ENCODE results near the gene CETP.

Gene CETP

DNA sequence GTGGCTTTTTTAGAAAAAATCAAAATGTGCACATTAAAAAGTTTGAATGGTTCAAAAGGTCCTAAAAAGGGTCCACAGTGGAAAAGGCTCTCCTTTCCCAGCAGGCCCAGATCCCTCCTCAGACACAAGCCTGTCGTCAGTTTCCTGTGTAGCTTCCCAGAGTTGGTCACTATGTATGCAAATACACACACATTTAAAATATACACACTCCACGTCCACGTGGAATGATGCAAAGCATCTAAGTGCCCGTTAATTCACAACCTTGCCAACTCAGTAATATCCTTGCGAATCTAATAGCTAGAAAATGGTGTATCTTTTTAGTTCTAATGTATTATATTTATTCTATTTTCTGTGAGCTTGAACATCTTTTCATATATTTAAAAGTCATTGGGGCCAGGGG lies 45.3 kb downstream of the CETP start:
- TF ChIP-seq, protein P1, sequence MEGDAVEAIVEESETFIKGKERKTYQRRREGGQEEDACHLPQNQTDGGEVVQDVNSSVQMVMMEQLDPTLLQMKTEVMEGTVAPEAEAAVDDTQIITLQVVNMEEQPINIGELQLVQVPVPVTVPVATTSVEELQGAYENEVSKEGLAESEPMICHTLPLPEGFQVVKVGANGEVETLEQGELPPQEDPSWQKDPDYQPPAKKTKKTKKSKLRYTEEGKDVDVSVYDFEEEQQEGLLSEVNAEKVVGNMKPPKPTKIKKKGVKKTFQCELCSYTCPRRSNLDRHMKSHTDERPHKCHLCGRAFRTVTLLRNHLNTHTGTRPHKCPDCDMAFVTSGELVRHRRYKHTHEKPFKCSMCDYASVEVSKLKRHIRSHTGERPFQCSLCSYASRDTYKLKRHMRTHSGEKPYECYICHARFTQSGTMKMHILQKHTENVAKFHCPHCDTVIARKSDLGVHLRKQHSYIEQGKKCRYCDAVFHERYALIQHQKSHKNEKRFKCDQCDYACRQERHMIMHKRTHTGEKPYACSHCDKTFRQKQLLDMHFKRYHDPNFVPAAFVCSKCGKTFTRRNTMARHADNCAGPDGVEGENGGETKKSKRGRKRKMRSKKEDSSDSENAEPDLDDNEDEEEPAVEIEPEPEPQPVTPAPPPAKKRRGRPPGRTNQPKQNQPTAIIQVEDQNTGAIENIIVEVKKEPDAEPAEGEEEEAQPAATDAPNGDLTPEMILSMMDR (IDR thresholded peaks at IDR 0.05), result no peak

DNA sequence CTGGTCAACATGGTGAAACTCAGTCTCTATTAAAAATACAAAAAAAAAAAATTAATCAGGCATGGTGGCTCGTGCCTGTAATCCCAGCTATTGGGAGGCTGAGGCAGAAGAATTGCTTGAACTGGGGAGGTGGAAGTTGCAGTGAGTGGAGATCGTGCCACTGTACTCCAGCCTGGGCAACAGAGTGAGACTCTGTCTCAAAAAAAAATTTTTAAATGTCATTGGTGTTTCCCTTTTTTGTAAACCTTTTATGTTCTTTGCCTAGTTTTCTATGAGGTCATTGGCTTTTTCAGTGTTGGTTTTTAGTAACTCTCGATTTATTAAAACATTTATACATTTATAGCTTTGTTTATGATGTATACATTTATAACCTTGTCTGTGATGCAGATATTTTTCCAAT lies 45.8 kb downstream of the CETP start:
- H3K27ac ChIP-seq, result no peak overlapping the region
- no peaks in the 10 kb centered on the region for H3K79me2 ChIP-seq
- H3K27me3 ChIP-seq (ENCODE audit: control insufficient read depth, insufficient read depth, low read length), result no peaks in the 10 kb centered on the region
- no peak overlapping the region for H3K4me2 ChIP-seq (ENCODE audit: low read length)
- no peaks in the 10 kb centered on the region for H3K4me1 ChIP-seq
- no peak overlapping the region for H3K4me3 ChIP-seq (ENCODE audit: low read depth, low read length)
- H2AFZ ChIP-seq, result no peak overlapping the region
- H3K36me3 ChIP-seq (ENCODE audit: control insufficient read depth, insufficient read depth, low read length), result no peaks in the 10 kb centered on the region
- H3K9me3 ChIP-seq (ENCODE audit: control insufficient read depth, low read length), result no peaks in the 10 kb centered on the region
- TF ChIP-seq, protein P1 (IDR thresholded peaks at IDR 0.05), result no peak
- no peak overlapping the region for H3K9ac ChIP-seq

More for the DNA sequence above, 45.3 kb downstream of the CETP start:
- Histone ChIP-seq H3K4me3 (ENCODE audit: low read depth, low read length) (no peak overlapping the region), H3K9me3 (ENCODE audit: control insufficient read depth, low read length) (no peaks in the 10 kb centered on the region), H3K27me3 (ENCODE audit: control insufficient read depth, insufficient read depth, low read length) (no peaks in the 10 kb centered on the region), H3K36me3 (ENCODE audit: control insufficient read depth, insufficient read depth, low read length) (no peaks in the 10 kb centered on the region), H2AFZ (no peak overlapping the region), H3K4me1 (no peaks in the 10 kb centered on the region), H3K4me2 (ENCODE audit: low read length) (no peak overlapping the region), H3K79me2 (no peaks in the 10 kb centered on the region), H3K9ac (no peak overlapping the region), H3K27ac (no peak overlapping the region)

DNA sequence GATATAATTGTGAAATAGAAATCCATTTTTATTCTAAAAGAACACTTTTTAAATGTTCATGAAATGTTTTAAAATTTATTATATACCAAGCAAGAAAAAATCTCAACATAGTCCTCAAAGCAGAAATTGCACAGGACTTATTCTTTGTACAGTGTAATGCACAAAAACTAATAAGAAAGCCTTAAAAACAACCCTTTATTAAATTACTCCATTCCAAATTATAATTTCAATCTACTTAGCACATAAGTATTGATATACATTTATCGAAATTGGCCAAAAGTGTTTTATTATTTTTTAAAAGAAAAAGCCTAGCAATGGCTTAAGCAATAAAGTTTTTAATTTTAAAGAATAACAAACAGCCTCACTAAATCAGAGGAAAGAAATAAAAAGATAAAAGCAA lies 46.7 kb downstream of the CETP start:
- Histone ChIP-seq H3K36me3 (ENCODE audit: control insufficient read depth, insufficient read depth, low read length) (no peaks in the 10 kb centered on the region), H3K9me3 (ENCODE audit: control insufficient read depth, low read length) (no peaks in the 10 kb centered on the region), H3K4me1 (no peaks in the 10 kb centered on the region), H3K27me3 (ENCODE audit: control insufficient read depth, insufficient read depth, low read length) (no peaks in the 10 kb centered on the region), H3K4me3 (ENCODE audit: low read depth, low read length) (no peak overlapping the region), H3K9ac (no peak overlapping the region), H2AFZ (no peak overlapping the region), H3K27ac (no peak overlapping the region), H3K4me2 (ENCODE audit: low read length) (no peak overlapping the region), H3K79me2 (no peaks in the 10 kb centered on the region)
- TF ChIP-seq, protein P1 (IDR thresholded peaks at IDR 0.05), result no peak

DNA sequence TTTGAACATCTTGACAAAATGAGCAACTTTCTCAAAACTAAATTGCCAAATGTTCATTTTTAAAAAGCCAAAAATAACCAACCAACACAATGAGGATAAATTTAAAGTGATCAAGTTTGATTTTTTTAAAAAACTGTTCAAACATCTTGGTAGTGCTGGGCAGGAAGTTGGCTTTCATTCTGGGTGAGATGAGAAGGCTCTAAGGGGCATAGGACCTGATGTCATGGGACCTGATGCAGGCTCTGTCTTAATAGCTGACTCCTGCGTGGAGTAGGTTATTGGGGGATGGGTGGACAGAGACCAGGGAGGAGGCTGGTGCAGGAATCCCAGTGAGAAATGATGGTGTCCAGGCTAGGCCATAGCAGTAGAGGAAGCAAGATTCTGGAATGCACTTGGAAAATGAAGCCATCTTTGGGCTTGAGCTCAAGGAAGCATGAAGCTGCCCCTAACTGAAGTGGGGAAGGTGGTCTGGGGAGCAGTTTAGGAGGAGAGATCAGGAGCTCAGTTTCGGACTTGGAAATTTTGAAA lies 48.0 kb downstream of the CETP start:
- Histone ChIP-seq H3K4me1 (no peaks in the 10 kb centered on the region), H3K27ac (no peak overlapping the region), H2AFZ (no peak overlapping the region), H3K27me3 (ENCODE audit: control insufficient read depth, insufficient read depth, low read length) (no peaks in the 10 kb centered on the region), H3K9ac (no peak overlapping the region), H3K9me3 (ENCODE audit: control insufficient read depth, low read length) (no peaks in the 10 kb centered on the region), H3K36me3 (ENCODE audit: control insufficient read depth, insufficient read depth, low read length) (no peaks in the 10 kb centered on the region), H3K4me2 (ENCODE audit: low read length) (no peak overlapping the region), H3K4me3 (ENCODE audit: low read depth, low read length) (no peak overlapping the region), H3K79me2 (no peaks in the 10 kb centered on the region)
- TF ChIP-seq, protein P1 (IDR thresholded peaks at IDR 0.05), result no peak

DNA sequence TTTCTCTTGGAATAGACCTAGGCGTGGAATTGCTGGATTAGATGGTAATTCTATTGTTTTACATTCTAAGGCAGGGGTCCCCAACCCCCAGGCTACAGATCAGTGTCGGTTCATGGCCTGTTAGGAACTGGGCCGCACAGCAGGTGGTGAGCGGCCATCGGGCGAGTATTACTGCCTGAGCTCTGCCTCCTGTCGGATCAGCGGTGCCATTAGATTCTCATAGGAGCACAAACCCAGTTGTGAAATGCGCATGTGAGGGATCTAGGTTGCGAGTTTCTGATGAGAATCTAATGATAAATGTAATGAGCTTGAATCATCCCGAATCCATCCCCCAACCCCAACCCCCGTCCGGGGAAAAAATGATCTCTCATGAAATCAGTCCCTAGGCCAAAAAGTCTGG lies 50.6 kb downstream of the CETP start:
- H2AFZ ChIP-seq, result no peak overlapping the region
- no peaks in the 10 kb centered on the region for H3K9me3 ChIP-seq (ENCODE audit: control insufficient read depth, low read length)
- no peak overlapping the region for H3K27ac ChIP-seq
- no peak overlapping the region for H3K4me2 ChIP-seq (ENCODE audit: low read length)
- no peaks in the 10 kb centered on the region for H3K27me3 ChIP-seq (ENCODE audit: control insufficient read depth, insufficient read depth, low read length)
- TF ChIP-seq, protein P1 (IDR thresholded peaks at IDR 0.05), result no peak
- H3K4me1 ChIP-seq, result no peaks in the 10 kb centered on the region
- no peak overlapping the region for H3K9ac ChIP-seq
- no peak overlapping the region for H3K4me3 ChIP-seq (ENCODE audit: low read depth, low read length)
- H3K36me3 ChIP-seq (ENCODE audit: control insufficient read depth, insufficient read depth, low read length), result no peaks in the 10 kb centered on the region
- no peaks in the 10 kb centered on the region for H3K79me2 ChIP-seq
